ENCODE measurements around the gene NDUFS5.
"Not testable (repeated sequence)": the region's sequence is repeated elsewhere in the genome, so short reads cannot be mapped to it uniquely, and the experiment has no call there.

The NDUFS5 gene

GRCh38 chr1:39016604-39017171 is 9.5 kb upstream of the NDUFS5 start:
- DNase-seq (ENCODE audit: low spot score) = no peak

GRCh38 chr1:39017266-39017665 is 8.9 kb upstream of the NDUFS5 start:
- no peak for DNase-seq (ENCODE audit: low spot score)

DNA sequence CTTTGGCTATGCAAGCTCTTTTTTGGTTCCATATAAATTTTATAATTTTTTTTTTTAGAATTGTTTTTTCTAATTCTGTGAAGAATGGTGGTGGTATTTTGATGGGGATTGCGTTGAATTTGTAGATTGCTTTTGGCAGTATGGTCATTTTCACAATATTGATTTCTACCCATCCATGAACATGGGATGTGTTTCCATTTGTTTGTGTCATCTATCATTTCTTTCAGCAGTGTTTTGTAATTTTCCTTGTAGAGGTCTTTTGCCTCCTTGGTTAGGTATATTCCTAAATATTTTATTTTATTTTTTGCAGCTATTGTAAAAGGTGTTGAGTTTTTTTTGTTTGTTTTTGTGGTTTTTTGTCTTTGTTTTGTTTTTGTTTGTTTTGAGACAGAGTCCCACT is 5.7 kb upstream of the NDUFS5 start:
- not testable (repeated sequence) for DNase-seq (ENCODE audit: low spot score)

DNA sequence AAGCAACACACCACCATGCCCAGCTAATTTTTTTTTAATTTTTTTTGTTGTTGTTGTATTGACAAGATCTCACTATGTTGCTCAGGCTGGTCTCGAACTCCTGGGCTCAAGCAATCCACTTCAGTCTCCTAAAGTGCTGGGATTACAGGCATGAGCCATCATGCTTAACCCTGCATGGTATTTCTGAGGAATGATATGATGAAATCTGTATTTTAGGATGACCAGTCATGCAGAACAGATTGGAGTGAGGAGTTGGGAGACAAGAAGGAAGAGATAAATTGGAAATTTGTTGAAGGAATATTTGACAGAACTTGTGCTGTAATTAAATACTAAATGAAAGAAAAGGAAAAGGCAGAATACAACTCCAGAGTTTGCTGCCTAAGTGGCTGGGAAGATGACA is 4.7 kb upstream of the NDUFS5 start:
- no peak for DNase-seq (ENCODE audit: low spot score)

DNA sequence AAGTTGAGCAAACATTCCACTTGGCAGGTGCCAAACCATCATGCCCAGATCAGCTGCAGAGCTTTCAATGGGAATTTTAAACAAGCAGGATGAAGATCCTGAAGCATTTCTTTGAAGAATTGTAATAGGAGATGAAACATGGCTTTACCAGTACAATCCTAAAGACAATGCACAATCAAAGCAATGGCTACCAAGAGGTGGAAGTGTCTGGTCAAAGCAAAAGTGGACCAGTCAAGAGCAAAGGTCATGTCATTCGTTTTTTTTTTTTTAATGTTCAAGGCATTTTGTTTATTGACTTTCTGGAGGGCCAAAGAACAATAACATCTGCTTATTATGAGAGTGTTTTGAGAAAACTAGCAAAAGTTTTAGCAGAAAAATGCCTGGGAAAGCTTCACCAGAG is 3.0 kb upstream of the NDUFS5 start:
- no peak for DNase-seq (ENCODE audit: low spot score)

- no peak for DNase-seq (ENCODE audit: low spot score)
Observed at GRCh38 chr1:39026866-39027507, 837 bp downstream of the NDUFS5 start.

GRCh38 chr1:39034114-39034654 is 8.0 kb downstream of the NDUFS5 start:
- DNase-seq (ENCODE audit: low spot score) = no peak

DNA sequence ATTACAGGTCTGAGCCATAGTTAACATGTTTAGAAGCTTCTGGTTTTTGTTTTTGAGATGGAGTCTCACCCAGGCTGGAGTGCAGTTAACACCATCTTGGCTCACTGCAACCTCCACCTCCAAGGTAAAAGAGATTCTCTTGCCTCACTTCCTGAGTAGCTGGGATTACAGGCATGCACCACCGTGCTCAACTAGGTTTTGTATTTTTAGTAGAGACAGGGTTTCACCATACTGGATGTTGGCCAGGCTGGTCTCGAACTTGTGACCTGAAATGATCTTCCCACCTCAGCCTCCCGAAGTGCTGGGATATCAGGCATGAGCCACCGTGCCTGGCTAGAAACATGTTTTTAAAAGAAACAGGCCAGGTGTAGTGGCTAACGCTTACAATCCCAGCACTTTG is 10.5 kb downstream of the NDUFS5 start:
- no peak for DNase-seq (ENCODE audit: low spot score)

DNA sequence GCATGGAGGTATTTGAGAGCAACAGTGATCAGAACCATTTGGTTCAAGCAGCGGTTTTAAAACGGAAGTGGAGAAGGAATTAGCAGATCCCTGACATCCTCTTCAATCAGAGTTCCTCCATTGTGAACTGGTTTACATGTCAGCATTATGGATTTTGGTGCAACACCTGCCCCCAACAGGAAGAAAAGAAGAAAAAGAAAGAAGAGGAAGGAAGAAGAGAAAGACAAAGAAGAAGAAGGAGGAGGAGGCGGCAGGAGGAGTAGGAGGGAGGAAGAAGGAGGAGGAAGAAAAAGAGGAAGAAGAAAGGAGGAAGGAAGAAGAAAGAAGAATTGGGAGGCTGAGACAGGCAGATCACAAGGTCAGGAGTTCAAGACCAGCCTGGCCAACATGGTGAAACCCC is 17.4 kb downstream of the NDUFS5 start:
- DNase-seq (ENCODE audit: low spot score) = no peak

DNA sequence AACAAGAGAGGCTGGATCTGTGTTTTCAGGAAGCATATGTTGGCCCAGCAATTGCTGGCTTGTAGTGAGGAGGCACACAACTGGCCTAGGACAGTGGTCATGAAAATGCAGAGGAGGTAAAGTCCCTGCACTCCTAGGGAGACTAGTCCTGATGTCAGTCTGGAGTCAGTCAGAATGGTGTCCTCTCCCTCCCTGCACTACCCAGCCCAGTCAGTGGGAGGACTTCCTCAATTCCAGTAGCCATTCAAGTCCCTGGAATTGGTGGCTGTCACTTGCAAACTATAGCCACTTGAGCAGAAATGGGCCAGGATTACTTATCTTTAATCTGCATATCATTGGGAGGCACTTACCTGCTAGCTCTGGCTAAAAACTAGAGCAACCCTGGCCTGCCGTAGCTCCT is 18.6 kb downstream of the NDUFS5 start:
- no peak for DNase-seq (ENCODE audit: low spot score)

- no peak for DNase-seq (ENCODE audit: low spot score)
Observed at GRCh38 chr1:39045231-39045630, 19.1 kb downstream of the NDUFS5 start.

GRCh38 chr1:39046613-39047210 is 20.6 kb downstream of the NDUFS5 start:
- DNase-seq (ENCODE audit: low spot score) = no peak

DNA sequence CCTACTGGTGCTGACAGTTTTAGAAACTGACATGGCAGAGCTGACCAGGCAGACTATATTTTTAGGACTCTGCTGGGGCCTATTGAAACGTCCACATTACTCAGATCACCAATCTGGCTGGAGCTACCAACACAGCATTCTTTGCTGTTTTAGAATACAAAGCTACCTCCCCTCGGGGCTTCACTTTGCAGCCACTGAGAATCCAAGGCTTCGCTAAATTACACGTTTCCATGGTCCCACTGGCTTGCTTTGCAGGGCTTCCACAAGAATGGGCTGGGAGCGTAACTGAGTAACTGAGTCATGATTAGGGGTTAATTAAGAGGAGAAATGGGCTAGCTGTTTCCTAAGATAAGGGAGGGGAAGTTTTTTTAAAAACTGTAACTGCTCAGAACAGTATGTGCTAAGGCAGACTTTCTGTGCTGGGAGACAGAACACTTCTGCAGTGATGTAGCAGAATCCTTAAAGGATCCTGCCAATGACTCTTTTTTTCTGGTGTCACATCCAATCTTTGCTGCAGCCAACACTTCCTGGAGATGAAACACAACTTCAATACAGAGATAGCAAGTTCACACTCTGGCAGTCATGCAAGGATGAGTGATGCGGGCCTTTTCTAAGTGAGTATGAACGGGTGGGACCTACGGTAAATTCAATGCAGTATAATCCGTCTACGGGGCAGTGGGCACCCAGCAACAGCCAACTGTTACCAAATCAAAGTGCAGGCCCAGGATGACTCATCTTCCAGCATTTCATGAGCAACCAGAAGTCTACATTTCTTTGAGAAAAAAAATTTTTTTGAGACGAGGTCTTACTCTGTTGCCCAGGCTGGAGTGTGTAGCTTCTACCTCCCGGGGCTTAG is 21.5 kb downstream of the NDUFS5 start:
- DNase-seq (ENCODE audit: low spot score) = peak; percentile 45

DNA sequence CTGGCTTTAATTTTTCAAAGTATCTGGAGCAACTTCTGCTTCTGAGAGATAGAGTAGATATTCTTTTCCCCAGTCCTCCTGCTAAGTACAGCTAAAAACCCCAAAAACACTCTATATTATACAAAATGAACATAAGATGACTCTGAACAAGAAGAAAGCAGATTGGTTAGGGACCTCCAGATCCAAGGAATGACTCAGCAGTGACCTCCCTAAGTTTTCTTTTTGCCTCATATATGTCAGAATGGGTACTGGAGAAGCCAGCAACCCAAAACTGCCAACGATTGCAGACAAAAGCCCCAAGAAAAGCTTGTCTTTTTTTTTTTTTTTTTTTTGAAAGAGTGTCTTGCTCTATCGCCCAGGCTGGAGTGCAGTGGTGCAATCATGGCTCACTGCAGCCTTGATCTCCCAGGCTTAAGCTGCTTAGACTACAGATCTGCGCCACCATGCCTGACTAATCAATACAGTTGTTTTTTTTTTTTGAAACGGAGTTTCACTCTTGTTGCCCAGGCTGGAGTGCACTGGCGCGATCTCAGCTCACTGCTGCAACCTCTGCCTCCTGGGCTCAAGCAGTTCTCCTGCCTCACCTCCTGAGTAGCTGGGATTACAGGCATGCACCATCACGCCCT is 22.7 kb downstream of the NDUFS5 start:
- DNase-seq (ENCODE audit: low spot score) = no peak

DNA sequence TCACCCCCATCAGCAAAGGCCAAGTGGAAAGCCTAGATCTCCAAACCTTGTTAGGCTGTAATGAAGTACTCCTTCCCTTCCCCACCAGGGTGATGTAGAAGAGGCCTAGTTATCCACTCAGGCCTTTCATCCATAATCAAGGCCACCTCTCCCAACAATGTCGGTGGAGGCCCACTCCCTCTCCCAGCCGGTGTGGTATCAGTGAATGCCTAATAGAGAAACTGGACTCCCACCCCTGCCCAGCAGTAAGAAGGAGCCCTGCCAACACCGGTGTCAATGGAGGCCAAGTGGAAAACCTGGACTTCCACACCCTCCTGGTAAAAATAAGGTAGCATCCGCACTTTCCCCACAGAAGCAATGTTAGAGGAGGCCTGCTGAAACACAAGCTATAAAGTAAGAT is 23.9 kb downstream of the NDUFS5 start:
- no peak for DNase-seq (ENCODE audit: low spot score)

GRCh38 chr1:39051193-39051850 is 25.2 kb downstream of the NDUFS5 start:
- not testable (repeated sequence) for DNase-seq (ENCODE audit: low spot score)

- DNase-seq (ENCODE audit: low spot score) = no peak
Observed at GRCh38 chr1:39051956-39052355, 25.8 kb downstream of the NDUFS5 start.

DNA sequence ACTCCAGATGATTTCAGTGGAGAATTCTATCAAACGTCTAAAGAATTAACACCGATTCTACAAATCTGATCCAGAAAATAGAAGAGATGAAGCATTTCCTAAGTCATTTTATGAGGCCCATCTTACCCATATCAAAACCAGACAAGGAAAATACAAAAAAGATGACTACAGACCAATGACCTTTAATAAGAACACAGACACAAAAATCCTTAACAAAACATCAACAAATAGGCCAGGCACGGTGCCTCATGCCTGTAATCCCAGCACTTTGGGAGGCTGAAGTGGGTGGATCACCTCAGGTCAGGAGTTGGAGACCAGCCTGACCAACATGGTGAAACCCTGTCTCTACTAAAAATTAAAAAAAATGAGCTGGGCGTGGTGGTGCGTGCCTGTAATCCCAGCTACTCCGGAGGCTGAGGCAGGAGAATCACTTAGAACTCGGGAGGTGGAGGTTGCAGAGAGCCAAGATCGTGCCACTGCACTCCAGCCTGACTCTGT is 29.1 kb downstream of the NDUFS5 start:
- DNase-seq (ENCODE audit: low spot score) = not testable (repeated sequence)

- DNase-seq (ENCODE audit: low spot score) = not testable (repeated sequence)
Observed at GRCh38 chr1:39061516-39061915, 35.4 kb downstream of the NDUFS5 start.

DNA sequence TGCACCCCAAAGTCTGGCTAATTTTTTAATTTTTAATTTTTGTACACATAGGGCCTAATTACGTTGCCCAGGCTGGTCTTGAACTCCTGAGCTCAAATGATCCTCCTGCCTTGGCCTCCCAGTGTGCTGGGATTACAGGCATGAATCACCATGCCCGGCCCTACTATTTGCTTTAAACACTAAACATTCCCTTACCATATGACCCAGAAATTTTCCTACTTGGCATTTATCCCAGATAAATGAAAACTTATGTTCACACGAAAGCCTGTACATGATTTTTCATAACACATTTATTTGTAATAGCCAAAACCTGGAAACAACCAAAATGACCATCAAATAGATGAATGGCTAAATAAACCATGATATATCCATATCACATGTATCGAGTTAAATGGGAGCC is 35.8 kb downstream of the NDUFS5 start:
- no peak for DNase-seq (ENCODE audit: low spot score)

DNA sequence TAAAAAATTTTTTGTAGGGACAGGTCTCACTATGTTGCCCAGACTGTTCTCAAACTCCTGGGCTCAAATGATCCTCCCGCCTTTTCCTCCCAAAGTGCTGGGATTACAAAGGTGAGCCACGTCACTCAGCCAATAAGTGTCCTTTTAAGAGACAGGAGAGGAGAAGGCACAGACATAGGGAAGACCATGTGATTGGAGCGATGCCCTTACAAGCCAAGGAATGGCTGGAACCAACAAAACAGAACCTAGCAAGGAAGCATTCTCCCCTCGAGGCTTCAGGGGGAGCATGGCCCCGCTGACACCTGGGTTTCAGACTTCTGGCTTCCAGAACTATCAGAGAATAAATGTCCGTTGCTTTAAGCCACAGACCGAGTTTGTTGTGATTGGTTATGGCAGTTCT is 37.0 kb downstream of the NDUFS5 start:
- DNase-seq (ENCODE audit: low spot score) = no peak

Measured in activated CD4-positive, alpha-beta T cell treated with anti-CD3 and anti-CD28 coated beads, Interleukin-2, Interleukin-4, amounts not matched to agents 100 ng/mL and 50 ng/mL, durations not matched to agents 16 hours and 8 hours (primary cell).